Measurements from ENCODE around the gene UNK. TPM values are rescaled to one million over a fixed set of nuclear protein-coding genes. Genes with fewer than 3 reads are reported as not detected.

UNK gene
- total and polyA plus RNA-seq, 2 of the 13 experiments (the other 11 are each of a cell fraction or from before 2014, with no cell fraction given), result 31.6 to 33.0 TPM

DNA sequence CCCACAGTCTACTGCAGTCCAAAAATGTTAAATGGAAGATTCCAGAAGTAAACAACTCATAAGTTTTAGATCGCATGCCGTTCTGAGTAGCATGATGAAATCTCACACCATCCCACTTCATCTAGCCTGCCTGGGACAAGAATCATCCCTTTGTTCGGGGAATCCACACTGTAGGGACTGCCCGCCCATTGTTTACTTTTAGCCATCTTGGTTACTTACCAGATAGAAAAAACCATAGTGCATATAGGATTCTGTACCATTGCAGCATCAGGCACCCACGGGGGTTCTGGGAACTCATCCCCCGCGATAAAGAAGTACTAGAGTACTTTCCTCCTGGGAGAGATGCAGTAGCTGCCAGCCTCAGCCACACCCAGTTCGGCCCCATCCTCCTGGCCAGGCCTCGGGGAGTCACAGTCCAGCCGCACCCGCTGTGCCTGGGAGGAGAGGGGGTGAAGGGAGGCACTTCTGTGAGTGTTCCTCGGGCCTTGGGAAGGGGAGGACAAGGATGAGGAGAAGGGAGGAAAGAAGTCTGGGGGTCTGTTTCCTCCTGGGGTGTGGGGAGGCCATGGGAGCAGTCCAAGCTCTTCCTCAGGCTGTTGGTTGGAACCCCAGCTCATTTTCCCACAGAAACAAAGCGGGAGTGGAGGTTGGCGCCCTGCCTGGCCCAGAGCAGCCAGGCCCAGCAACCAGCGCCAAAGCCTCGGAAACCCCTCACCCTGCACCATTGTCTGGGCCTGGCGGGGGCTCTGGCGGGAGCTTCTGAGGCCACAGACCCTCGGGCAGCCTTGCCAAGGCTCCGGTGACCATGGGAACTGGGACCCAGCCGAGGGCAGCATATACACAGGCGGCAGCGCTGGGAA, 84.9 kb downstream of the UNK start (continued):
- TF ChIP-seq, protein P1, sequence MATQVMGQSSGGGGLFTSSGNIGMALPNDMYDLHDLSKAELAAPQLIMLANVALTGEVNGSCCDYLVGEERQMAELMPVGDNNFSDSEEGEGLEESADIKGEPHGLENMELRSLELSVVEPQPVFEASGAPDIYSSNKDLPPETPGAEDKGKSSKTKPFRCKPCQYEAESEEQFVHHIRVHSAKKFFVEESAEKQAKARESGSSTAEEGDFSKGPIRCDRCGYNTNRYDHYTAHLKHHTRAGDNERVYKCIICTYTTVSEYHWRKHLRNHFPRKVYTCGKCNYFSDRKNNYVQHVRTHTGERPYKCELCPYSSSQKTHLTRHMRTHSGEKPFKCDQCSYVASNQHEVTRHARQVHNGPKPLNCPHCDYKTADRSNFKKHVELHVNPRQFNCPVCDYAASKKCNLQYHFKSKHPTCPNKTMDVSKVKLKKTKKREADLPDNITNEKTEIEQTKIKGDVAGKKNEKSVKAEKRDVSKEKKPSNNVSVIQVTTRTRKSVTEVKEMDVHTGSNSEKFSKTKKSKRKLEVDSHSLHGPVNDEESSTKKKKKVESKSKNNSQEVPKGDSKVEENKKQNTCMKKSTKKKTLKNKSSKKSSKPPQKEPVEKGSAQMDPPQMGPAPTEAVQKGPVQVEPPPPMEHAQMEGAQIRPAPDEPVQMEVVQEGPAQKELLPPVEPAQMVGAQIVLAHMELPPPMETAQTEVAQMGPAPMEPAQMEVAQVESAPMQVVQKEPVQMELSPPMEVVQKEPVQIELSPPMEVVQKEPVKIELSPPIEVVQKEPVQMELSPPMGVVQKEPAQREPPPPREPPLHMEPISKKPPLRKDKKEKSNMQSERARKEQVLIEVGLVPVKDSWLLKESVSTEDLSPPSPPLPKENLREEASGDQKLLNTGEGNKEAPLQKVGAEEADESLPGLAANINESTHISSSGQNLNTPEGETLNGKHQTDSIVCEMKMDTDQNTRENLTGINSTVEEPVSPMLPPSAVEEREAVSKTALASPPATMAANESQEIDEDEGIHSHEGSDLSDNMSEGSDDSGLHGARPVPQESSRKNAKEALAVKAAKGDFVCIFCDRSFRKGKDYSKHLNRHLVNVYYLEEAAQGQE (IDR thresholded peaks at IDR 0.05; ENCODE audit: borderline replicate concordance in 1 of 2, low read depth in 1 of 2, low read length in 2 of 2), result peak in 1 of 2 experiments; percentile 60; a peak in 1 of 4 replicates
- TF ChIP-seq NFYB (CRISPR knock-in tag; IDR thresholded peaks at IDR 0.05) (peak; percentile 8; the same call in 1 of the 2 replicates), PCBP1 (IDR thresholded peaks at IDR 0.05; ENCODE audit: borderline replicate concordance, low read depth, low read length) (no peak), RELA (CRISPR knock-in tag; IDR thresholded peaks at IDR 0.05) (peak; percentile 62; the same call in 1 of the 2 replicates), PAF1 (CRISPR knock-in tag; IDR thresholded peaks at IDR 0.05) (no peak), GATAD1 (CRISPR knock-in tag; IDR thresholded peaks at IDR 0.05) (peak; percentile 64), RFXANK (CRISPR knock-in tag; IDR thresholded peaks at IDR 0.05) (peak; percentile 88), ZNF501 (CRISPR knock-in tag; IDR thresholded peaks at IDR 0.05) (peak; percentile 45; the same call in 1 of the 2 replicates), HNRNPLL (IDR thresholded peaks at IDR 0.05; ENCODE audit: low read depth, low read length, poor library complexity, severe bottlenecking) (peak; percentile 51), ZSCAN22 (CRISPR knock-in tag; IDR thresholded peaks at IDR 0.05) (peak; percentile 50; the same call in 1 of the 2 replicates), DPF2 (CRISPR knock-in tag; IDR thresholded peaks at IDR 0.05; ENCODE audit: borderline replicate concordance, low read depth) (peak; percentile 47; the same call in 1 of the 2 replicates), ATRX (CRISPR knock-in tag; IDR thresholded peaks at IDR 0.05; ENCODE audit: borderline replicate concordance) (no peak), RXRB (CRISPR knock-in tag; IDR thresholded peaks at IDR 0.05; ENCODE audit: borderline replicate concordance) (peak; percentile 73), REPIN1 (CRISPR knock-in tag; IDR thresholded peaks at IDR 0.05; ENCODE audit: borderline replicate concordance, low read depth) (peak; percentile 77; the same call in 1 of the 2 replicates), TARDBP (CRISPR knock-in tag; IDR thresholded peaks at IDR 0.05) (no peak), THAP11 (CRISPR knock-in tag; IDR thresholded peaks at IDR 0.05) (peak; percentile 85), RARA (CRISPR knock-in tag; IDR thresholded peaks at IDR 0.05) (peak; percentile 74)
- TF ChIP-seq, protein P2, sequence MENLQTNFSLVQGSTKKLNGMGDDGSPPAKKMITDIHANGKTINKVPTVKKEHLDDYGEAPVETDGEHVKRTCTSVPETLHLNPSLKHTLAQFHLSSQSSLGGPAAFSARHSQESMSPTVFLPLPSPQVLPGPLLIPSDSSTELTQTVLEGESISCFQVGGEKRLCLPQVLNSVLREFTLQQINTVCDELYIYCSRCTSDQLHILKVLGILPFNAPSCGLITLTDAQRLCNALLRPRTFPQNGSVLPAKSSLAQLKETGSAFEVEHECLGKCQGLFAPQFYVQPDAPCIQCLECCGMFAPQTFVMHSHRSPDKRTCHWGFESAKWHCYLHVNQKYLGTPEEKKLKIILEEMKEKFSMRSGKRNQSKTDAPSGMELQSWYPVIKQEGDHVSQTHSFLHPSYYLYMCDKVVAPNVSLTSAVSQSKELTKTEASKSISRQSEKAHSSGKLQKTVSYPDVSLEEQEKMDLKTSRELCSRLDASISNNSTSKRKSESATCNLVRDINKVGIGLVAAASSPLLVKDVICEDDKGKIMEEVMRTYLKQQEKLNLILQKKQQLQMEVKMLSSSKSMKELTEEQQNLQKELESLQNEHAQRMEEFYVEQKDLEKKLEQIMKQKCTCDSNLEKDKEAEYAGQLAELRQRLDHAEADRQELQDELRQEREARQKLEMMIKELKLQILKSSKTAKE (CRISPR knock-in tag; IDR thresholded peaks at IDR 0.05; ENCODE audit: borderline replicate concordance), result peak; percentile 72; the same call in 1 of the 2 replicates
- TF ChIP-seq, protein P3, sequence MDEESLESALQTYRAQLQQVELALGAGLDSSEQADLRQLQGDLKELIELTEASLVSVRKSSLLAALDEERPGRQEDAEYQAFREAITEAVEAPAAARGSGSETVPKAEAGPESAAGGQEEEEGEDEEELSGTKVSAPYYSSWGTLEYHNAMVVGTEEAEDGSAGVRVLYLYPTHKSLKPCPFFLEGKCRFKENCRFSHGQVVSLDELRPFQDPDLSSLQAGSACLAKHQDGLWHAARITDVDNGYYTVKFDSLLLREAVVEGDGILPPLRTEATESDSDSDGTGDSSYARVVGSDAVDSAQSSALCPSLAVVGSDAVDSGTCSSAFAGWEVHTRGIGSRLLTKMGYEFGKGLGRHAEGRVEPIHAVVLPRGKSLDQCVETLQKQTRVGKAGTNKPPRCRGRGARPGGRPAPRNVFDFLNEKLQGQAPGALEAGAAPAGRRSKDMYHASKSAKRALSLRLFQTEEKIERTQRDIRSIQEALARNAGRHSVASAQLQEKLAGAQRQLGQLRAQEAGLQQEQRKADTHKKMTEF (CRISPR knock-in tag; IDR thresholded peaks at IDR 0.05), result peak; percentile 97
- TF ChIP-seq, protein P4, sequence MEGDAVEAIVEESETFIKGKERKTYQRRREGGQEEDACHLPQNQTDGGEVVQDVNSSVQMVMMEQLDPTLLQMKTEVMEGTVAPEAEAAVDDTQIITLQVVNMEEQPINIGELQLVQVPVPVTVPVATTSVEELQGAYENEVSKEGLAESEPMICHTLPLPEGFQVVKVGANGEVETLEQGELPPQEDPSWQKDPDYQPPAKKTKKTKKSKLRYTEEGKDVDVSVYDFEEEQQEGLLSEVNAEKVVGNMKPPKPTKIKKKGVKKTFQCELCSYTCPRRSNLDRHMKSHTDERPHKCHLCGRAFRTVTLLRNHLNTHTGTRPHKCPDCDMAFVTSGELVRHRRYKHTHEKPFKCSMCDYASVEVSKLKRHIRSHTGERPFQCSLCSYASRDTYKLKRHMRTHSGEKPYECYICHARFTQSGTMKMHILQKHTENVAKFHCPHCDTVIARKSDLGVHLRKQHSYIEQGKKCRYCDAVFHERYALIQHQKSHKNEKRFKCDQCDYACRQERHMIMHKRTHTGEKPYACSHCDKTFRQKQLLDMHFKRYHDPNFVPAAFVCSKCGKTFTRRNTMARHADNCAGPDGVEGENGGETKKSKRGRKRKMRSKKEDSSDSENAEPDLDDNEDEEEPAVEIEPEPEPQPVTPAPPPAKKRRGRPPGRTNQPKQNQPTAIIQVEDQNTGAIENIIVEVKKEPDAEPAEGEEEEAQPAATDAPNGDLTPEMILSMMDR (CRISPR knock-in tag; IDR thresholded peaks at IDR 0.05), result no peak

Measured in HepG2 (cell line).